Measurements from ENCODE around the gene QRICH1. TPM values are rescaled to one million over a fixed set of nuclear protein-coding genes. Genes with fewer than 3 reads are reported as not detected.
A peak's percentile ranks its signal among the peaks of the same experiment; 100 is the strongest.

Gene QRICH1
- total RNA-seq, 1 experiment from 2014 or later, result 107 TPM

DNA sequence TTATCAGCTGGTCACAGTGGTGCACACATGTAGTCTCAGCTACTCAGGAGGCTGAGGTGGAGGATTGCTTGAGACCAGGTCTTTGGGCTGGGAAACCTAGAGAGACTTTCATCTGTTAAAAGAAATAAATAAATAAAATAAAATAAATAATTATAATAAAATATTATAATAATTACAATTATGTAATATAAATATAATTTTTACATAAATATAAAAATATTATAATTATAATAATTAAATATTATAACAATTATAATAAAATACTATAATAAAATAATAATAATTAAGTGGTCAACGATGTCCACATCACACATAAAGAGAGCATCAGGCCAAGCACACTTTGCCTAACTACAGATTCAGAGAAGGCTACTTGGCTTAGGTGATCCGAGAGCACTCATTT is 14.6 kb downstream of the QRICH1 start:
- Mint-ChIP-seq H3K4me3 (ENCODE audit: low read depth, unreplicated experiment) (no peak overlapping the region), H3K36me3 (ENCODE audit: insufficient read depth, unreplicated experiment) (peaks cover 21% of the 10 kb centered on the region), H3K9me3 (ENCODE audit: low read depth, unreplicated experiment) (no peaks in the 10 kb centered on the region), H3K4me1 (ENCODE audit: low read depth, unreplicated experiment) (no peaks in the 10 kb centered on the region), H3K27ac (ENCODE audit: unreplicated experiment) (no peak overlapping the region), H3K27me3 (ENCODE audit: unreplicated experiment) (no peaks in the 10 kb centered on the region)
- no peak for DNase-seq
- intact Hi-C loops (cut with micrococcal nuclease; ENCODE audit: unreplicated experiment), result no loop called here
- TF ChIP-seq, protein P1, sequence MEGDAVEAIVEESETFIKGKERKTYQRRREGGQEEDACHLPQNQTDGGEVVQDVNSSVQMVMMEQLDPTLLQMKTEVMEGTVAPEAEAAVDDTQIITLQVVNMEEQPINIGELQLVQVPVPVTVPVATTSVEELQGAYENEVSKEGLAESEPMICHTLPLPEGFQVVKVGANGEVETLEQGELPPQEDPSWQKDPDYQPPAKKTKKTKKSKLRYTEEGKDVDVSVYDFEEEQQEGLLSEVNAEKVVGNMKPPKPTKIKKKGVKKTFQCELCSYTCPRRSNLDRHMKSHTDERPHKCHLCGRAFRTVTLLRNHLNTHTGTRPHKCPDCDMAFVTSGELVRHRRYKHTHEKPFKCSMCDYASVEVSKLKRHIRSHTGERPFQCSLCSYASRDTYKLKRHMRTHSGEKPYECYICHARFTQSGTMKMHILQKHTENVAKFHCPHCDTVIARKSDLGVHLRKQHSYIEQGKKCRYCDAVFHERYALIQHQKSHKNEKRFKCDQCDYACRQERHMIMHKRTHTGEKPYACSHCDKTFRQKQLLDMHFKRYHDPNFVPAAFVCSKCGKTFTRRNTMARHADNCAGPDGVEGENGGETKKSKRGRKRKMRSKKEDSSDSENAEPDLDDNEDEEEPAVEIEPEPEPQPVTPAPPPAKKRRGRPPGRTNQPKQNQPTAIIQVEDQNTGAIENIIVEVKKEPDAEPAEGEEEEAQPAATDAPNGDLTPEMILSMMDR (IDR thresholded peaks at IDR 0.05; ENCODE audit: unreplicated experiment), result no peak
- CTCF ChIA-PET, result no interaction called here
- BruUV-seq (replicated peaks), result no TSS peak

DNA sequence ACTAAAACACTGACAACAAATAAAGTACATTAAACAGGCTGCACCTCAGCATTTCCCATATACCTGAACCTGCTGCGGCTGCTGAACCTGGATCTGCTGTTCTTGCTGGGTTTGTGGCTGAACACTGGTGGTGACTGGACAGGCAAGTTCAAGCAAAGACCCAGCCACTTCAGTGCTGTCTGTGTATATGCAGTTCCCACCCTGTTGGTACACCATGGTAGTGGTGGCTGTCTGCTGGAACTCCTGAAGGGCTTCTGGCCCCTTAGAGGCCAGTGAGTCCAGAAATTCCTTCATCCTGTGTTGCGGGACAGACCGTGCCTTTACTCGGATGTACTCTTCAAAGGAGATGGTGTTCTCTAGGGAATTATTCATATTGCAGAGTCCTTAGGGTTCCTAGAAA is 17.2 kb downstream of the QRICH1 start:
- Mint-ChIP-seq H3K36me3 (ENCODE audit: insufficient read depth, unreplicated experiment) (peaks cover 29% of the 10 kb centered on the region), H3K27me3 (ENCODE audit: unreplicated experiment) (no peaks in the 10 kb centered on the region), H3K9me3 (ENCODE audit: low read depth, unreplicated experiment) (no peaks in the 10 kb centered on the region), H3K4me3 (ENCODE audit: low read depth, unreplicated experiment) (no peak overlapping the region), H3K27ac (ENCODE audit: unreplicated experiment) (no peak overlapping the region), H3K4me1 (ENCODE audit: low read depth, unreplicated experiment) (no peaks in the 10 kb centered on the region)
- intact Hi-C loops (cut with micrococcal nuclease; ENCODE audit: unreplicated experiment), result no loop called here
- TF ChIP-seq, protein P1 (IDR thresholded peaks at IDR 0.05; ENCODE audit: unreplicated experiment), result no peak
- no TSS peak for BruUV-seq (replicated peaks)
- DNase-seq, result no peak
- CTCF ChIA-PET, result no interaction called here

DNA sequence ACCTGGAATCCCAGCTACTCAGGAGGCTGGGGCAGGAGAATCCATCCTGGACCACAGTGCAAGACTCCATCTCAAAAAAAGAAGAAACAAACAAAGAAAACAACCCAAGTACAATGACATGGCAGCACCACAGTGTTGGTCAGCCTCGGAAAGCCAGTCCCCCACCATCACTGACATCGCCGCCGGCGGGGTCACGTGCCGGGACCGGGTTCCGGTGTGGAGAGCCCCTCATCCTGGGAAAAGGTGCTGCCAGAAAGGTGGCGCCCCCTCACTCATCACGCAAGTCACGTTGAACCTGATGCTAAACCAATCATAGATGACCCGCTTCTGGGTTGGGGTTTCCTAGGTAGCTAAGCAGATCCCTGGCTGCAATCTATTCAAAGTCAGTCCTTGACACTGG is 17.8 kb downstream of the QRICH1 start:
- H3K27ac Mint-ChIP-seq (ENCODE audit: unreplicated experiment), result no peak overlapping the region
- TF ChIP-seq, protein P1 (IDR thresholded peaks at IDR 0.05; ENCODE audit: unreplicated experiment), result no peak
- no peak overlapping the region for H3K4me3 Mint-ChIP-seq (ENCODE audit: low read depth, unreplicated experiment)
- no peaks in the 10 kb centered on the region for H3K27me3 Mint-ChIP-seq (ENCODE audit: unreplicated experiment)
- H3K4me1 Mint-ChIP-seq (ENCODE audit: low read depth, unreplicated experiment), result no peaks in the 10 kb centered on the region
- CTCF ChIA-PET, result no interaction called here
- no TSS peak for BruUV-seq (replicated peaks)
- no peaks in the 10 kb centered on the region for H3K9me3 Mint-ChIP-seq (ENCODE audit: low read depth, unreplicated experiment)
- H3K36me3 Mint-ChIP-seq (ENCODE audit: insufficient read depth, unreplicated experiment), result peaks cover 34% of the 10 kb centered on the region
- intact Hi-C loops (cut with micrococcal nuclease; ENCODE audit: unreplicated experiment), result no loop called here
- no peak for DNase-seq

DNA sequence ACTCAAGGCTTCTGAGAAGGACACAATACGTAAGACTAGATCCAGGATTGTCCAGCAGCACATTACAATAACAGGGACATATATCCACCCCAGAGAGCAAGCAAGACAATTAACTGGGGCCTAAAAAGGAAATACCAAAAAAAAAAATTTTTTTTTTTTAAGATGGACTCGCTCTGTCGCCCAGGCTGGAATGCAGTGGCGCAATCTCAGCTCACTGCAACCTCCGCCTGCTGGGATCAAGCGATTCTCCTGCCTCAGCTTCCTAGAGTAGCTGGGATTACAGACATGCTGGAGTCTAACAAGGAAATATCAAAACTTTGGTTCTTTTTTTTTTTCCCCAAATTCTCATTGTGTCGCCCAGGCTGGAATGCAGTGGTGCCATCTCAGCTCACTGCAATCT is 35.9 kb downstream of the QRICH1 start:
- Mint-ChIP-seq H3K9me3 (ENCODE audit: low read depth, unreplicated experiment) (no peaks in the 10 kb centered on the region), H3K4me3 (ENCODE audit: low read depth, unreplicated experiment) (no peak overlapping the region), H3K4me1 (ENCODE audit: low read depth, unreplicated experiment) (peaks cover 8% of the 10 kb centered on the region), H3K27ac (ENCODE audit: unreplicated experiment) (no peak overlapping the region), H3K27me3 (ENCODE audit: unreplicated experiment) (no peaks in the 10 kb centered on the region), H3K36me3 (ENCODE audit: insufficient read depth, unreplicated experiment) (peaks cover 37% of the 10 kb centered on the region)
- CTCF ChIA-PET, result no interaction called here
- no TSS peak for BruUV-seq (replicated peaks)
- TF ChIP-seq, protein P1 (IDR thresholded peaks at IDR 0.05; ENCODE audit: unreplicated experiment), result no peak
- intact Hi-C loops (cut with micrococcal nuclease; ENCODE audit: unreplicated experiment), result no loop called here
- no peak for DNase-seq

DNA sequence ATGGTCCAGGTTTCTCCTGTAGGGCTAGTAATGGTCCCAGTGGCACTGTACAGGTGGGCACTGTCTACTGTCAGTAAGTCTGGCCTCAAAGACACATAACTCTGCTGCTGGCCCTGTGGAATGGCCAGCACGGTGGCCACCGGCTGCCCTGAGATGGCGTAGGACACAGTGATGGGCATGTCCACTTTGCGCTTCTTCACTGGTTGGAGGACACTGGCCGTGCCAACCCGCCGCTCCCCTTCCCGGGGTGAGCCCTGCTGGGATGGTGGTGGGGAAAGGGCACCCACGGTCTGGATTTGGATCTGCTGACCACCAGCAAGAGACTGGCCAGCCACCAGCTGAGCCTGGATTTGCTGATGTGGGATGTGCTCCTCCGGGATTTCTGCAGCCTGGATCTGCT is 36.6 kb downstream of the QRICH1 start:
- Mint-ChIP-seq H3K4me3 (ENCODE audit: low read depth, unreplicated experiment) (no peak overlapping the region), H3K27ac (ENCODE audit: unreplicated experiment) (no peak overlapping the region), H3K9me3 (ENCODE audit: low read depth, unreplicated experiment) (no peaks in the 10 kb centered on the region), H3K36me3 (ENCODE audit: insufficient read depth, unreplicated experiment) (peaks cover 41% of the 10 kb centered on the region), H3K4me1 (ENCODE audit: low read depth, unreplicated experiment) (peaks cover 8% of the 10 kb centered on the region), H3K27me3 (ENCODE audit: unreplicated experiment) (no peaks in the 10 kb centered on the region)
- intact Hi-C loops (cut with micrococcal nuclease; ENCODE audit: unreplicated experiment), result no loop called here
- BruUV-seq (replicated peaks), result TSS peak; percentile 31
- CTCF ChIA-PET, result no interaction called here
- TF ChIP-seq, protein P1 (IDR thresholded peaks at IDR 0.05; ENCODE audit: unreplicated experiment), result no peak
- DNase-seq, result no peak

Measured in Calu3 (cell line).